ENCODE data around the gene SLC6A3.

DNA sequence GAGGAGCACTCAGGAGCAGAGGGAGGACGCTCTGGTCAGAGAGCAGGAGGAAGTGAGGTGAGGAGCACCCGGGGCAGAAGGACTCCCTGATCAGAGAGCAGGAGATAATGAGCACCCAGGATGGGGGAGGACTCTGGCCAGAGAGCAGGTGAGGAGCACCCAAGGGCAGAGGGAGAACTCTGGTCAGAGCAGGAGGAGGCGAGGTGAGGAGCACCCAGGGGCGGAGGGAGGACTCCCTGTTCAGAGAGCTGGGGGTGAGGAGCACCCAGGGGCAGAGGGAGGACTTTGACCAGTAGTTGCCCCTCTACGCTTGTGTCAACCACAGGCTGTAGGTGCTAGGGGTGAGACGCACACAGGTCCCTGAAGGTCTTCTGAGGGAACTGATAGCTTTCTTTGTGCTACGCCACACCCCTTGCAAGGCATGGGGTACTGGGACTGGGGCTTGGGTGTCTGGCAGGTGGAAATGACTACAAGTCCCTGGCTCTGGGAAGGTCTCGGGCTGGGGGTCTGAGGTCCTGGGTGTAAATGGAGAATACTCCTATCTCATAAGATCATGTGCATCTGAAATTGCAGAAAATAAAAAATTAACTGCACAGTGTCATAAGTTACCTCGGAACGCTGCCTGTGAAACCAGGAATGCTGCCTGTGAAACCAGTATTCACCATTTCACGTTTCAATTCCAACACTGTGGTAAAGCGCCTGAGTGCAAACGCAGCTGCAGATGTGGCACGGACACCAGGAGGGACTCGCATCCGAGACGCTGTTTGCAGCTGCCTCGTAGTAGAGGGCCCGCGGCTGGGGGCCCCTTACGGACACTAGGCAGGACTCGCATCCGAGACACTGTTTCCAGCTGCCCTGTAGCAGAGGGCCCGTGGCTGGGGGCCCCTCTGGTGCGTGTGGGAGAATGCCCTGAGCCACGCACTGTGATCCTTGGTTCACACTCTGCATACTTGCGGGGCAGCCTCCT is 27.0 kb upstream of the SLC6A3 start:
- TF ChIP-seq POLR2A (IDR thresholded peaks at IDR 0.05; ENCODE audit: insufficient read depth in 1 of 2, low read depth in 2 of 2, low read length in 2 of 2) (no peak), ZNF274 (CRISPR knock-in tag; IDR thresholded peaks at IDR 0.05) (no peak), CTCF (CRISPR knock-in tag; IDR thresholded peaks at IDR 0.05) (no peak), ZNF205 (CRISPR knock-in tag; IDR thresholded peaks at IDR 0.05) (no peak), JUN (CRISPR knock-in tag; IDR thresholded peaks at IDR 0.05) (no peak), EZH2 (conservative IDR thresholded peaks at IDR 0.05; ENCODE audit: low read depth, low read length) (no peak), FOXM1 (CRISPR knock-in tag; IDR thresholded peaks at IDR 0.05) (no peak), YY1 (IDR thresholded peaks at IDR 0.05; ENCODE audit: insufficient read depth, insufficient replicate concordance, low read depth, low read length) (no peak)
- TF ChIP-seq, protein P1, sequence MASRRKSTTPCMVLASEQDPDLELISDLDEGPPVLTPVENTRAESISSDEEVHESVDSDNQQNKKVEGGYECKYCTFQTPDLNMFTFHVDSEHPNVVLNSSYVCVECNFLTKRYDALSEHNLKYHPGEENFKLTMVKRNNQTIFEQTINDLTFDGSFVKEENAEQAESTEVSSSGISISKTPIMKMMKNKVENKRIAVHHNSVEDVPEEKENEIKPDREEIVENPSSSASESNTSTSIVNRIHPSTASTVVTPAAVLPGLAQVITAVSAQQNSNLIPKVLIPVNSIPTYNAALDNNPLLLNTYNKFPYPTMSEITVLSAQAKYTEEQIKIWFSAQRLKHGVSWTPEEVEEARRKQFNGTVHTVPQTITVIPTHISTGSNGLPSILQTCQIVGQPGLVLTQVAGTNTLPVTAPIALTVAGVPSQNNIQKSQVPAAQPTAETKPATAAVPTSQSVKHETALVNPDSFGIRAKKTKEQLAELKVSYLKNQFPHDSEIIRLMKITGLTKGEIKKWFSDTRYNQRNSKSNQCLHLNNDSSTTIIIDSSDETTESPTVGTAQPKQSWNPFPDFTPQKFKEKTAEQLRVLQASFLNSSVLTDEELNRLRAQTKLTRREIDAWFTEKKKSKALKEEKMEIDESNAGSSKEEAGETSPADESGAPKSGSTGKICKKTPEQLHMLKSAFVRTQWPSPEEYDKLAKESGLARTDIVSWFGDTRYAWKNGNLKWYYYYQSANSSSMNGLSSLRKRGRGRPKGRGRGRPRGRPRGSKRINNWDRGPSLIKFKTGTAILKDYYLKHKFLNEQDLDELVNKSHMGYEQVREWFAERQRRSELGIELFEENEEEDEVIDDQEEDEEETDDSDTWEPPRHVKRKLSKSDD (CRISPR knock-in tag; IDR thresholded peaks at IDR 0.05; ENCODE audit: low read depth): no peak
